OCI-LY1 (cell line): Measurements from ENCODE around the gene FAM200A.

ENCODE experiments used
- H2AFZ ChIP-seq: fragments of 200-600 bp; sonication (generic), shearing (Covaris generic); 2 replicates; pipeline ENCODE4 v1.6.0; 2014; ENCODE audit warnings: antibody characterized with exemption, mild to moderate bottlenecking, low read length
- H3F3A ChIP-seq: fragments of 200-600 bp; sonication (generic), shearing (Covaris generic); 2 replicates; pipeline ENCODE4 v1.6.0; 2014; ENCODE audit warnings: mild to moderate bottlenecking, antibody characterized with exemption, low read length, moderate library complexity; ENCODE audit not compliant: insufficient read depth
- H3K27ac ChIP-seq: fragments of 200-600 bp; sonication (generic); 2 replicates; pipeline ENCODE4 v1.5.1; 2014; ENCODE audit warnings: low read length, mixed run types, mild to moderate bottlenecking, low read depth; ENCODE audit not compliant: poor library complexity, severe bottlenecking
- H3K27me3 ChIP-seq: fragments of 200-600 bp; sonication (generic); 2 replicates; pipeline ENCODE4 v1.6.0; 2014; ENCODE audit warnings: antibody characterized with exemption, mild to moderate bottlenecking, low read length, moderate library complexity; ENCODE audit not compliant: insufficient read depth
- H3K36me3 ChIP-seq: fragments of 200-600 bp; sonication (generic); 2 replicates; pipeline ENCODE4 v1.6.1; 2014; ENCODE audit warnings: mild to moderate bottlenecking, antibody characterized with exemption, low read length, moderate library complexity, mixed read lengths; ENCODE audit not compliant: insufficient read depth
- H3K4me1 ChIP-seq: fragments of 200-600 bp; sonication (generic); 2 replicates; pipeline ENCODE4 v1.5.1; 2014; ENCODE audit warnings: mild to moderate bottlenecking, low read length, moderate library complexity; ENCODE audit not compliant: insufficient read depth, severe bottlenecking
- H3K4me2 ChIP-seq: fragments of 200-600 bp; sonication (generic), shearing (Covaris generic); 2 replicates; pipeline ENCODE4 v1.6.1; 2014; ENCODE audit warnings: low read length
- H3K4me3 ChIP-seq: fragments of 200-600 bp; sonication (generic); 2 replicates; pipeline ENCODE4 v1.5.1; 2014; ENCODE audit warnings: low read length, low read depth, mild to moderate bottlenecking, mixed read lengths; ENCODE audit not compliant: poor library complexity, severe bottlenecking
- H3K79me2 ChIP-seq: fragments of 200-600 bp; shearing (Covaris generic); 2 replicates; pipeline ENCODE4 v1.6.1; 2016; ENCODE audit warnings: mixed run types, low read length, mixed read lengths; ENCODE audit not compliant: insufficient read depth
- H3K9ac ChIP-seq: fragments of 200-600 bp; sonication (generic), shearing (Covaris generic); 2 replicates; pipeline ENCODE4 v1.6.1; 2014; ENCODE audit warnings: mild to moderate bottlenecking, low read length, mixed read lengths
- H3K9me2 ChIP-seq: fragments of 200-600 bp; sonication (generic), shearing (Covaris generic); 2 replicates; pipeline ENCODE4 v1.6.1; 2014; ENCODE audit warnings: low read depth, mild to moderate bottlenecking, low read length, mixed read lengths
- H3K9me3 ChIP-seq: fragments of 200-600 bp; shearing (Covaris generic); 2 replicates; pipeline ENCODE4 v1.6.1; 2014; ENCODE audit warnings: low read length, mixed read lengths
- H4K20me1 ChIP-seq: fragments of 200-600 bp; sonication (generic), shearing (Covaris generic); 2 replicates; pipeline ENCODE4 v1.6.0; 2016; ENCODE audit warnings: mild to moderate bottlenecking, low read length; ENCODE audit not compliant: insufficient read depth
- CTCF ChIP-seq: fragments of 200-600 bp; sonication (generic), shearing (Covaris generic); IDR thresholded peaks from 2 replicates; pipeline ENCODE4 v1.5.1; 2017; ENCODE audit warnings: mild to moderate bottlenecking, antibody characterized with exemption, low read length, moderate library complexity, mixed read lengths
- EZH2 ChIP-seq: fragments of 200-600 bp; sonication (generic), shearing (Covaris generic); IDR thresholded peaks from 2 replicates; pipeline ENCODE4 v1.8.0; 2017; ENCODE audit warnings: borderline replicate concordance, mixed run types, mild to moderate bottlenecking, antibody characterized with exemption, low read length, moderate library complexity, mixed read lengths

Gene FAM200A

GRCh38 chr7:99560834-99561736 is 9.2 kb upstream of the FAM200A start:
- TF ChIP-seq EZH2 = no peak
- no peak for TF ChIP-seq CTCF
- Histone ChIP-seq H3K9me3 (no peaks in the 10 kb centered on the region), H4K20me1 (no peaks in the 10 kb centered on the region), H3K4me2 (no peak overlapping the region), H2AFZ (no peak overlapping the region), H3K27ac (no peak overlapping the region), H3K4me1 (peaks cover 22% of the 10 kb centered on the region), H3K27me3 (no peaks in the 10 kb centered on the region), H3K36me3 (peaks cover 71% of the 10 kb centered on the region), H3K79me2 (peaks cover 39% of the 10 kb centered on the region), H3F3A (no peaks in the 10 kb centered on the region), H3K9ac (no peak overlapping the region), H3K9me2 (no peaks in the 10 kb centered on the region), H3K4me3 (no peak overlapping the region)

DNA sequence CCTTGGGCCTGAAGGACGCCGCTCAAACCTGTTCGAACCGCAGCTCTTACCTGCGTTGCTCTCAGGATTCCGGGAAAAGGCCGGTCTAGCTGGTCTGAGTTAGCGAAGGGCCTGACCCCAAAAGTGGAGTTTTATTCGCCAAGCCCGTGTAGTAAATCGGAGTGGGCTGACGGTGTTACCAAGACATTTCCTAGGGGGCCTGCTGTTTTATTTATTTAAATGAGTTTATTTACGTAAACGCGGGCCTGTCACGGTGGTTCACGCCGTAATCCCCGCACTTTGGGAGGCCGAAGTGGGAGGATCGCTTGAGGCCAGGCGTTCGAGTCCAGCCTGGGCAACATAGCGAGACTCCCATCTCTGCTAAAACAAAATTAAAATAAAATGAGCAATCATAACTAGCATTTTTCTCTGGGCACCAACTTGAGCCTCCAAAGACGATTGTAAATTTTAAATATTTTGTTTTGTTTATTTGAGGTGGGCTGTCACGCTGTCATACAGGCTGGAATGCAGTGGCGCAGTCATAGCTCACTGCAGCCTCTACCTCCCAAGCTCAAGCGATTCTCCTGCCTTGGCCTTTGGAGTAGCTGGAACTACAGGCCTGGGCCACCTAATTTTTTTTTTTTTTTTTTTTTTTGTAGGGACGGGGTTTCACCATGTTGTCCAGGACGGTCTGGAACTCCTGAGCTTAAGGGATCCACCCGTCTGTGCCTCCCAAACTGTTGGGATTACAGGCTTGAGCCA is 7.4 kb upstream of the FAM200A start:
- Histone ChIP-seq H3K27me3 (no peaks in the 10 kb centered on the region), H3K27ac (peak overlapping the region; percentile 84), H3K36me3 (peaks cover 71% of the 10 kb centered on the region), H3K4me1 (peaks cover 22% of the 10 kb centered on the region), H3K4me3 (peak overlapping the region; percentile 76), H3F3A (no peaks in the 10 kb centered on the region), H3K79me2 (peaks cover 39% of the 10 kb centered on the region), H2AFZ (no peak overlapping the region), H3K9ac (peak overlapping the region; percentile 93), H3K4me2 (peak overlapping the region; percentile 73), H3K9me2 (no peaks in the 10 kb centered on the region), H4K20me1 (no peaks in the 10 kb centered on the region), H3K9me3 (no peaks in the 10 kb centered on the region)
- TF ChIP-seq EZH2 (no peak), CTCF (no peak)

DNA sequence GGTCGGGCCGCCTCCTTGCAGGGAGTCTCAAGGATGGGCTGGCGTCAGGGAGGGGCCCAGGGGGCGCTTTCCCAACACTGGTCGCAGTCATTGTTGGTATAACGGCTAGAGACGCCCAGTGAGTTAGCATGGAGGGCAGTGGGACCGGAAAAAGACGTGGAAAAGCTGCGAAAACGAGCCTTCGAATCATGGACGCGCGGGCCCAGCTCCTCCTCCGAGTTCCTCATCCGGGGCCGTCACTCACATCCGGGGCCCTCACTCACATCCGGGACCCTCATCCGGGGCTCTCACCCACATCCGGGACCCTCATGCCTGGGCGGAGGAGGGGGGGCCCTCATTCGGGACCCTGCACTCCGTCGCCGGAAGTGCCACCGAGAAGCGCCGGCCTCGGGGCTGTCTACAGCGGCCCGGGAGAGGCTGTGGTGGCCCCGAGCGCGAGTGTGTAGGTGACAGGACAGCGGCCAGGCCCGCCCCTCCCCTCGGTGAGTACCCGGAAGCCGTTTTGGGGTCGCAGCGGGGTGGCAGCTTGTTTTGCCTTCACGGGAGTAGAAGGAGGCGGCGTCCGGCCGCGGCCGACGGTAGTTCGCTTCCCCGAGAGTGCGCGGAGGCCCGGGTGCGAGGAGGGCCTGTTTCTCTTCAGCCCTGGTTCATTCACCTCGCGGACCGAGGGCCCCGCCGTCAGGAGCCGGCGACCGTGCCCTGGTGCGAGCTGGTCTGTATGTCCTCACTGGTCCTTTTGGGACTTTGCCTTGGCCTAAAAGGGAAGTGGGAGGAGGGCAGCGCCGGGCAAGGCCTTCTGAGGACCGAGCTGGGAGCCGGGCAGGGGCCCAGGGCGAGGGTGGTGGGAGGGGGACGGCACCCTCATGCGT is 6.6 kb upstream of the FAM200A start, which contains the start of gene ZNF655:
TSS of gene ZNF655 (plus strand) at position 337 of the 869 bp plus-strand sequence. CDS start 1,918 bp downstream, outside the sequence.
- Histone ChIP-seq H3K27me3 (no peaks in the 10 kb centered on the region), H3K4me3 (peak within 1 kb of the TSS; percentile 76), H4K20me1 (no peaks in the 10 kb centered on the region), H2AFZ (no peak within 1 kb of the TSS), H3K27ac (peak within 1 kb of the TSS; percentile 84), H3K9me3 (no peaks in the 10 kb centered on the region), H3K79me2 (peaks cover 39% of the 10 kb centered on the region), H3K9ac (peak within 1 kb of the TSS; percentile 93), H3K9me2 (no peaks in the 10 kb centered on the region), H3K4me2 (peak within 1 kb of the TSS; percentile 73), H3F3A (no peaks in the 10 kb centered on the region), H3K4me1 (peaks cover 22% of the 10 kb centered on the region), H3K36me3 (peaks cover 68% of the 10 kb centered on the region)
- no peak for TF ChIP-seq EZH2
- TF ChIP-seq CTCF = no peak
